UCSD-AML1 (cell line): ENCODE results near the gene TULP1.
"Not testable (repeated sequence)": the region's sequence is repeated elsewhere in the genome, so short reads cannot be mapped to it uniquely, and the experiment has no call there.

Source experiments
- DNase-seq: peaks from one replicate; lab custom pipeline; 2025; ENCODE audit not compliant: unreplicated experiment; lab: John Stamatoyannopoulos, UW

Gene TULP1

DNA sequence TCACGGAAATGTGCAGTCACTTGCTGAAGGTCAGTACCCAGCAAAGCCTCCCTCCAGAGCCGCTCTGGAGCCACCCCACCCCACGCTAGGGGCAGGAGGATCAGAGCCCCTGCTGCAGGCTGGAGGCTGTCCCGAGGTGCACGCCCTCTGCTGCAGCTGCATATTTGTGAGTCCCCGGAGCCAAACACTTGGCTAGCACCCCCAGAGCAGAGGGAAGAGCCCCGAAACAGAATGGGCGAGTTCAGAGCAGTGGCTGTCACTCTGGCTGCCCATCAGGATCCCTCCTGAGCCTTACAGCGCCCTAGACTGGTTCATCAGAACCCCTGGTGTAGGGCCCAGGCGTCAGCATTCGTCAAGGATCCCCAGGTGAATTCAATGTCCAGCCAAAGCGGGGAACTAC is 9.5 kb upstream of the TULP1 start:
- DNase-seq, result no peak

- DNase-seq, result no peak
Observed at GRCh38 chr6:35521235-35521634, 8.5 kb upstream of the TULP1 start.

GRCh38 chr6:35519313-35520015 is 6.8 kb upstream of the TULP1 start:
- no peak for DNase-seq

DNA sequence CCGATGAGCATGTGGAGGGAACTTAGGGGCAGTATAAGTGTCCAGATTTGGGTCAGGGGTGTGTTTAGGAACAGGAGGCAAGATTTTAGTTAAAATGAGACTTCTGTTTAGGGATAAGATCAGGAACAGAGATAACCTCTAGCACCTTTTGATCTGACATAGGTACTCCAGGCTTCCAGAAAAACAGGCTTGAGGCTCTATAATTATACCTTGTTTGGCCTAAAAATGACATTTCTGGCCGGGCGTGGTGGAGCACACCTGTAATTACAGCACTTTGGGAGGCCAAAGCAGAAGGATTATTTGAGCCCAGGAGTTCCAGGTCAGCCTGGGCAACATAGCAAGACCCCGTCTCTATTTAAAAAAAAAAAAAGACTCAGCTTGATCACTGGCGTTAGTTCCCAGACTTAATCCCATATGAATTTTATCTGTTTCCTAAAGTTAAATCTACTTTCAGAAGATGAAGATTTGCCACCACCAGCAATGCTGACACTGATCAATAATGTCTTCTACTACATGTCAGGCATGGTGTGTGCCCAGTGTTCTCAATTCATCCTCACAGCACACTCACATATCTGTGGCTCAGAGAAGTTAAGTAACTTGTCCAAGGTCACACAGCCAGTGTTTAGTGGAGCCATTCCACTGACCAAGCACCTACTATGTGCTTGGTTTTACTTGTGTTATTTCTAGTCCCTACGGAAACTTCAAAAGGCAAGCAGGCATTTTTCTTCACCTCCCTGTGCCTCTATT is 6.0 kb upstream of the TULP1 start:
- DNase-seq, result no peak

DNA sequence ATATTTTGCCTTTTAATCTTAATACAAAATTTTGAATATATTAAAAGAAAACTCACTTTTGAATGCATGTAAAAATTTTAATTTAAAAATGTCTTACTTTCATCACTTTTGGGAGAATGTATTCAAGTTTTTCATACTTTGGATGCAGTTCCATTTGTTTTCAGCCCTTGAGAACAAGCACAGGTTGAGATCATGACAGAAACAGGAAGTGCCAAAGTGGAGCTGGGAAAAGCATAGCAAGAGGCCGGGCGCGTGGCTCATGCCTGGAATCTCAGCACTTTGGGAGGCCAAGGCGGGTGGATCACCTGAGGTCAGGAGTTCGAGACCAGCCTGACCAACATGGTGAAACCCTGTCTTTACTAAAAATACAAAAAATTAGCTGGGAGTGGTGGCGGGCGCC is 5.3 kb upstream of the TULP1 start:
- not testable (repeated sequence) for DNase-seq

- DNase-seq, result no peak
Observed at GRCh38 chr6:35516712-35517111, 4.0 kb upstream of the TULP1 start.

DNA sequence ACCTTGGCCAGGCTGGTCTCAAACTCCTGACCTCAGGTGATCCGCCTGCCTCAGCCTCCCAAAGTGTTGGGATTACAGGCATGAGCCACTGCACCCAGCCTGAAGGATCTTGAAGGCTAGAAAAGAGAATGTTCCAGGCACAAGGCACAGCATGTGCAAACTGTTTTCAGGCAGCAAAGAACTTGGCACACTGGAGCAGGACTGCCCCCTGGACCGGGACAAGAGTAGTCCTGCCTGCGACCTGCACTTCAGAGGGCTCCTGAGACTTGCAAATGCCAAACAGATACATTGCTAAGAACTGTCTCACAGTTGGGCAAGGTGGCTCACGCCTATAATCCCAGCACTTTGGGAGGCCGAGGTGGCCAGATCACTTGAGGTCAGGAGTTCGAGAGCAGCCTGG is 3.2 kb upstream of the TULP1 start:
- not testable (repeated sequence) for DNase-seq

DNA sequence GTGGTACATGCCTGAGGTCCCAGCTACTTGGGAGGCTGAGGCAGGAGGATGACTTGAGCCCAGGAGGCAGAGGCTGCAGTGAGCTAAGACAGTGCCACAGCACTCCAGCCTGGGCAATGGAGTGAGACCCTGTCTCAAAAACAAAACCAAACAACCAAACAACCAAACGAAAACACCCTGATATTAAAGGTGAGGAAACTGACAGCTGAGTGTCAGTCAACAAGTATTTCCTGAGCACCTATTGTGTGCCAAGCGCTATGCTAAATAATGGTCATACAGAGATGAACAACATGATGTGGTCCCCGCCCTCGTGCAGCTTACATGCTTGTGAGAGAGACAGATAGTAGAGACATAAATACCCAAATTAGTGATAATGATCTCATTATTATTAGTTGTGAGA is 1.9 kb upstream of the TULP1 start:
- no peak for DNase-seq

GRCh38 chr6:35512006-35512405 is 690 bp downstream of the TULP1 start:
- no peak for DNase-seq

DNA sequence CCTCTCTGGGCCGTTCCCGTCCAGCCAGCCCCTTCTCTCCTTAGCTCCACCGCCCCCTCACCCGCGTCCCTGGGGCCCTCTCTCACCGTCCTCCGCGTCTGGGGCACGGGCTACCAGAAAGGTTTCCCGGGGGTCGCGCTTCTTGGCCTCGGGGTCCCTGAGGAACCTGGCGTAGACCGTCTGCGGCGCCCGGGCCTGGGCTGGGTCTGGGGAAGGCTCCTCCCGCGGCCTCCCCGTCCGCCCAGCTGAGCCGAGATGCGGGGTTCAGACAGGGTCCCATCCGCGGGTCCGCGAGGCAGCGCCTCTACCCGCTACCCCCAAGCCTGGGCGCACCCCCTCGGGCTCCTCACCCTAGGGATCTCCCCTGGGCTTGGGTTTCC is 1.1 kb downstream of the TULP1 start:
- no peak for DNase-seq

- no peak for DNase-seq
Observed at GRCh38 chr6:35510916-35511561, 1.7 kb downstream of the TULP1 start.

DNA sequence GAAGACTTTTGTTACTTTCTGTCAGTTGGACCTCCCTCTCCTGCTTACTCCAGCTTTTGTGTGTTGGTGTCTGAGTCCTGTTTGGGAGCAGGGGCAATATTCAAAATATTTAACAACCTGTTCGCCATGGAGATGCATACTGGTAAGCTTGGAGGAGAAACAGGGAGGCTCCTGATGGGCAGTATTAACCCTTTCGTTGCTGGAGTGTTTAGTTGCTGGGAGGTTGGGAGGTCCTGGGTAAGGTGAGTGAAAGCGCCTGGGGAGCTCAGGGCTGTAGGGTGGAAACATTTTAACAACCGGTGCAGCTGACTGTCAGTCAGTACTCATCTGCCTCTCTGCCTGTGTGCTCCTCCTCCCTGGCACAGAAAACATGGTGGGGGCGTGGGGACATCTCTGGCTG is 4.2 kb downstream of the TULP1 start:
- DNase-seq, result no peak

- DNase-seq, result no peak
Observed at GRCh38 chr6:35508027-35508426, 4.7 kb downstream of the TULP1 start.

DNA sequence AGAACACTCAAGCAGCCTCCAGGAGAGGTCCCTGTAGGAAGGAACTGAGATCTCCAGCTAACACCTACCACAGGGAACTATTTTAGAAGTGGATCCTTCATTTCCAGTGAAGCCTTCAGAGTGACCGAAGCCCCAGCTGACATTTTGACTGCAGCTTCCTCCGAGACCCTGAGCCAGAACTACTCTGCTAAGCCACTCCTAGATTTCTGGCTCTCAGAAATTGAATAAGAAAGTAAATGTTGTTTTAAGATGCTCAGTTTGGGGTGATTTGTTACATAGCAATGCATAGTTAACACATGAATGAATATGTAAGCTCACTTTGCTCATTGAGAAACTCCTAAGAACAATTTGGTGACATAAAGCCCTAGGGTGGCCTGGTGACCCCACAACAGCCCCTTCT is 5.5 kb downstream of the TULP1 start:
- DNase-seq, result no peak

DNA sequence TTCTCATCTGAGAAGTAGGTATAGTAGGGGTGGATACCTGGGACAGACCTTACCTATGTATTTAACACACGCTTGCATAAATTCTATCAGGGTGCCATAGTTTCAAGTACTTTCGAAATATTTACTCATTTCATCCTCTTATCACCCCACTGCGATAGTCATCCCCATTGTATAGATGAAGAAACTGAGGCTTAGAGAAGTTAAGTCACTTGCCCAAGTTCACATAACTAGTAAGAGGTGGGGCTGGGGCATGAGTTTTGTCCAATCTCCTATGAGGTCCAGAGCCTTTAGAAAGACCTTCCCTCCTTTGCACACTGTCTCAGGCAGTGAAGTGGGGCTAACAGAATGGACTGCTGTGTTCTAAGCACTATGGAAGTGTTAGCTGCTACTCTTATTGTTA is 6.2 kb downstream of the TULP1 start:
- no peak for DNase-seq

- DNase-seq, result no peak
Observed at GRCh38 chr6:35505999-35506412, 6.7 kb downstream of the TULP1 start.

GRCh38 chr6:35503534-35503933 is 9.2 kb downstream of the TULP1 start:
- no peak for DNase-seq

- no peak for DNase-seq
Observed at GRCh38 chr6:35501784-35502183, 10.9 kb downstream of the TULP1 start.

DNA sequence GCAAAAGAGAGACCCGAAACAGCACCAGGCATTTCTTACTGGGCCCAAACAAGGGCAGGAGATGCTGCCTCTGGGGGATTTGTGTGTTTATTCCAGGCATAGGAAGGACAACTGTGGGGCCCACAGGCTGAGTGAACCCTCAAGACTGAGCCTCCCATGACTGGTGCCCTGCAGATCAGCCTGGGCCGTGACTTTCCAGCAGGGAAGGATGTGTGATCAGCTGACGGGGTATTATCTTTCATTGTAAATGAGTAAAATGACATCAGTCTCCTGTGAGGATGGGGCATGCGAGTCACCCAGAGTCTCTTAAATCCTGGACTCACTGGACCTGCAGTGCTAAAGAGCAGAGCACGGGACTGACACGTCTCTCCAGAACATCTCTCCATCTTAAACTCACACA is 11.9 kb downstream of the TULP1 start:
- DNase-seq, result no peak

GRCh38 chr6:35499372-35499771 is 13.3 kb downstream of the TULP1 start:
- no peak for DNase-seq

DNA sequence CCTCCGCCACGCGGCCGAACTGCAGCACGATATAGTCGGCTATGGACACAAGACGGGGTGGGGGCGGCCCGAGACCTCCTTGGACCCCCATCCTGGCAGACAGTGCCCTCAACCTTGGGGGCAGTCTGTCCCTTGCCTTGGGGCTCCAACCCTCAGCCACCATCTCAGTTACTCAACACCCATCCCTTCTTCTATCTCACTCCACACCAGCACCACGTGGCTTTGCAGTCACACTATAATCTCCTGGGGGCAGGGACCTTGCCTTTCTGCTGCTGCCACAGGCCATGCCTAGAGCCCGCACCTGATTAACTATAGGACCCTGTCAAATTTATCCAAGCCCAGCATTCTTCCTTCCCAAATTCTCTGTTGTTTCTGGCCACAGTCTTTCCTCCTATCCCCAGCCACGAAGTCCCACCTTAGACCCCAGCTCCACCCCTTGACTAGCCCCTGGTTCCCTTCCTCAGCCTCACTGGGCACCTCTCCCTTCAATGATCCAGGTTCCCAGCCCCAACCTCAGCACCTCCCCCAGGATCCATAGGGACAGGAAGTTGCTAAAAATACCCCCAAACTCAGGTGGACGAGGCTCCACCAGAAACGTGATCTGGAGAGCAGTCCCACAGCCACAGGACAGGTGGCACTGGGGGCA is 14.2 kb downstream of the TULP1 start:
- no peak for DNase-seq
